BLaER1 (cell line): ENCODE data around the gene DNAJC5G.
A peak's percentile ranks its signal among the peaks of the same experiment; 100 is the strongest.

ENCODE experiments used
- H3K27ac ChIP-seq: shearing (Covaris generic); formaldehyde crosslinking; 2 replicates; pipeline ENCODE4 v1.8.1; 2022
- H3K27me3 ChIP-seq: shearing (Covaris generic); formaldehyde crosslinking; 2 replicates; pipeline ENCODE4 v1.8.1; 2022
- H3K36me3 ChIP-seq: shearing (Covaris generic); formaldehyde crosslinking; 2 replicates; pipeline ENCODE4 v1.8.1; 2022
- H3K4me1 ChIP-seq: shearing (Covaris generic); formaldehyde crosslinking; 2 replicates; pipeline ENCODE4 v1.8.1; 2022
- H3K4me2 ChIP-seq: shearing (Covaris generic); formaldehyde crosslinking; 2 replicates; pipeline ENCODE4 v1.8.1; 2022
- H3K4me3 ChIP-seq: shearing (Covaris generic); formaldehyde crosslinking; 2 replicates; pipeline ENCODE4 v1.8.1; 2022
- H3K9ac ChIP-seq: shearing (Covaris generic); formaldehyde crosslinking; 2 replicates; pipeline ENCODE4 v1.8.1; 2022
- H3K9me3 ChIP-seq: shearing (Covaris generic); formaldehyde crosslinking; 2 replicates; pipeline ENCODE4 v1.8.1; 2022
- H4K20me1 ChIP-seq: shearing (Covaris generic); formaldehyde crosslinking; 2 replicates; pipeline ENCODE4 v1.8.1; 2022
- Cebpa-rat ChIP-seq: shearing (Covaris generic); IDR thresholded peaks from 2 replicates; pipeline ENCODE4 v1.8.1; 2022

Gene DNAJC5G

DNA sequence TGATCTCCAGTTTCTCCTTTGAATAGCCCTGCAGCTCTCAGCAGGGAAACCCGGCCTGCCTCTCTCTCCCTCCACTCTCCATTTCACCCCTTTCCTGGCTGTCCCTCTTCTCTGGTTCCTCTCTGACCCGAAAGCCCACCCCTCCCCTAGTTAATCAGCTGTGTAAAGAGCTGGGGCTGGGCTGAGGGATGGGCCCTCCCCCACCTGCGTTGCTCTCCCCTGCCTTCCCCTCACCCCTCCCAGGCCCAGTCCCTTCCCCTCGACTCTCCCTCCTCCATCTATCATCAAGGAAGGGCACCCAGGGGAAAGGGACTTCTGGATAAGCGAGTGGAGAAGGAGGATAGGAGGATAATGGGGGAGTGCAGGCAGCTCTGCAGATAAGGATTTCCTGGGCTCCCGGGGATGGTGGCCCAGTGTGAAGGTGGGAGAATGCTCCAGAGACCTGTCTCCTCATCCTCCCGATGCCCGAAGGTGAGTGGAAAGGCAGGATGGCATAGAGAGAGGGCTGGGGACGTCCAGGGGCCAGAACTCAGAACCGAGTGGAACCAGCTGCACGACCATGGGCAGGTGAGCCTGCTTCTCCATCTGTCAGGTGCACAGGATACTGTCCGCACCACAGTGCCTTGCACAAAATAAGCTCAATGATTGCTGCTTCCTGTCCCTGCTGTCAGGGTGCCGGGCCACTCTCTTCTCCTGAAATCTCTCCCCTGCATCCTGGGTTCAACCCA lies 24.4 kb upstream of the DNAJC5G start:
- no peaks in the 10 kb centered on the region for H3K36me3 ChIP-seq
- no peak overlapping the region for H3K9ac ChIP-seq
- no peaks in the 10 kb centered on the region for H3K9me3 ChIP-seq
- H3K27ac ChIP-seq = no peak overlapping the region
- no peak overlapping the region for H3K4me3 ChIP-seq
- H3K4me1 ChIP-seq = peaks cover 35% of the 10 kb centered on the region
- H4K20me1 ChIP-seq = no peaks in the 10 kb centered on the region
- no peaks in the 10 kb centered on the region; the same call in 1 of the 2 replicates for H3K27me3 ChIP-seq
- peak overlapping the region; percentile 74 for H3K4me2 ChIP-seq
- no peak for TF ChIP-seq Cebpa-rat

DNA sequence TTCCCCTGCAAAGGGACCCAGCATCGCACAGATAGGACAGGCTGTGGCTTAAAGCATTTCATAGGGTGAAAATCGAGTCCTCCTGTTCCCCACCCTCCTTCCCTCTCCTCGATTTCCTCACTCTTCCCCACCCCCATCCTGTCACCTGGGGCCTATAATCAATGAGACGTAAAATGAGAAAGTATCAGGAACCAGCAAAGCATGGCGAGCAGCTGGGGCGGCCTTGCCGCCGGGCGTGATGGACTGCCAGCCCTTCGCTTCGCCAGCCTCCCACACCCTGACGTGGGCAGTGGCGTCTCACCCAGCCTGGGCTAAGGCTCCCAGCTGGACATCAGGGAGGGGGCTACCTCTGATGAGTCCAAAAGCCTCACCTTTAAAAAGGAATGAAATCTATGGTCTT lies 23.5 kb upstream of the DNAJC5G start:
- Histone ChIP-seq H3K27ac (no peak overlapping the region), H3K9me3 (no peaks in the 10 kb centered on the region), H3K27me3 (peaks cover 9% of the 10 kb centered on the region; the same call in 1 of the 2 replicates), H3K36me3 (no peaks in the 10 kb centered on the region), H3K4me2 (peak overlapping the region; percentile 74), H4K20me1 (no peaks in the 10 kb centered on the region), H3K4me3 (no peak overlapping the region), H3K9ac (no peak overlapping the region), H3K4me1 (peaks cover 35% of the 10 kb centered on the region)
- TF ChIP-seq Cebpa-rat = no peak

GRCh38 chr2:27255187-27255586 lies 20.0 kb upstream of the DNAJC5G start:
- Histone ChIP-seq H4K20me1 (peaks cover 5% of the 10 kb centered on the region; the same call in 1 of the 2 replicates), H3K27ac (no peak overlapping the region), H3K4me2 (no peak overlapping the region), H3K36me3 (no peaks in the 10 kb centered on the region), H3K4me1 (peaks cover 24% of the 10 kb centered on the region), H3K9me3 (no peaks in the 10 kb centered on the region), H3K27me3 (peaks cover 41% of the 10 kb centered on the region), H3K9ac (no peak overlapping the region), H3K4me3 (no peak overlapping the region)
- TF ChIP-seq Cebpa-rat = no peak

GRCh38 chr2:27255660-27256059 lies 19.6 kb upstream of the DNAJC5G start:
- peaks cover 45% of the 10 kb centered on the region for H3K27me3 ChIP-seq
- no peak overlapping the region for H3K27ac ChIP-seq
- peaks cover 10% of the 10 kb centered on the region; the same call in 1 of the 2 replicates for H4K20me1 ChIP-seq
- no peak overlapping the region for H3K4me2 ChIP-seq
- H3K4me3 ChIP-seq = no peak overlapping the region
- H3K9ac ChIP-seq = no peak overlapping the region
- H3K4me1 ChIP-seq = peaks cover 20% of the 10 kb centered on the region
- no peaks in the 10 kb centered on the region for H3K36me3 ChIP-seq
- no peaks in the 10 kb centered on the region for H3K9me3 ChIP-seq
- TF ChIP-seq Cebpa-rat = no peak

DNA sequence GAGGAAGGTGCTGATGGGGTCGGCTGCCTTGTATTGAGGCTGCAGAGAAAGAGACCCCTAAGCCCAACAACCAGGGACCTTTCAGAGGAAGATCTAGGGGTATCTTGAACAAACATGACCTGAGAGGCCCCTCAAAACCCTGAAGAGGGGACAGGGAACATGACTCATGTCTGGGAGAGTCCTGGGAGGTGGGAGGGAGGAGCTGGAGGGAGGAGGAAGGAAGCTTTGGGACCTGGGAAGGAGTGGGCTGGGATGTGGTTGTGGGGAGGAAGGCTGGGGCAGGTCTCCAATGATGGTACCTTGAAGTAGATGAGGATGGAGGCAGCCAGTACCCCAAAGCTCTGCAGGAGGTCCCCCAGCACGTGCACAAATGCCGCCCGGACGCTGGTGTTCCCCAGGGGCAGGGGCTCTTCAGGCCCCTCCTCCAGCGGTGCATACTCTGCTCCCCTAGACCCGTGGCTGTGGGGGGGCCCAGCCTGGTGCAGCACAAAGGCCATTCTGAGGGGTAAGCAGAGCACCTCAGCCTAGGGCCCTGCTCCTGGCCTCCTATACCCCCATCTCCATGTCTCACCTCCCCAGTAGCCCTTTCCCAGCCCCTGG lies 18.3 kb upstream of the DNAJC5G start:
- no peak overlapping the region for H3K4me2 ChIP-seq
- H3K9ac ChIP-seq = no peak overlapping the region
- H3K4me3 ChIP-seq = no peak overlapping the region
- H3K27ac ChIP-seq = no peak overlapping the region
- H4K20me1 ChIP-seq = peaks cover 22% of the 10 kb centered on the region
- peaks cover 9% of the 10 kb centered on the region for H3K4me1 ChIP-seq
- peaks cover 58% of the 10 kb centered on the region for H3K27me3 ChIP-seq
- no peaks in the 10 kb centered on the region for H3K36me3 ChIP-seq
- TF ChIP-seq Cebpa-rat = no peak
- H3K9me3 ChIP-seq = no peaks in the 10 kb centered on the region

DNA sequence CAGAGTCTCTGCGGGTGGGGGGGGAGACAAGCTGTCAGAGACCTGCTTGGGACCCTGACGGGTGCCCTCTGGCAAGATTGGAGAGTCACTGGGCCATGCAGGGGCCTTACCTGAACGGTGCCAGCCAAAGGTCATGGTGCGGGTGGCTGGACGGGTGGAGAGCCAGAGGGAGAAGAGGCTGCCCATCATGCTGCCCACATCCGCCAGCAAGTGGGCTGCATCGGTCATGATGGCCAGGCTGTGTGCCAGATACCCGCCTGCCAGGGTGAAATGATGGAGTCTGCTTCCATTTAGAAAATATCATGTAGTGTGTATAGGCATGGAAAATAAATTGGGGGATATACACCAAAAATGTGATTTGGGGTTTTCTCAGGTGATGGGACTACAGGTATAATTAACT lies 17.2 kb upstream of the DNAJC5G start:
- H3K9ac ChIP-seq = no peak overlapping the region
- no peaks in the 10 kb centered on the region for H3K36me3 ChIP-seq
- peaks cover 17% of the 10 kb centered on the region for H3K4me1 ChIP-seq

DNA sequence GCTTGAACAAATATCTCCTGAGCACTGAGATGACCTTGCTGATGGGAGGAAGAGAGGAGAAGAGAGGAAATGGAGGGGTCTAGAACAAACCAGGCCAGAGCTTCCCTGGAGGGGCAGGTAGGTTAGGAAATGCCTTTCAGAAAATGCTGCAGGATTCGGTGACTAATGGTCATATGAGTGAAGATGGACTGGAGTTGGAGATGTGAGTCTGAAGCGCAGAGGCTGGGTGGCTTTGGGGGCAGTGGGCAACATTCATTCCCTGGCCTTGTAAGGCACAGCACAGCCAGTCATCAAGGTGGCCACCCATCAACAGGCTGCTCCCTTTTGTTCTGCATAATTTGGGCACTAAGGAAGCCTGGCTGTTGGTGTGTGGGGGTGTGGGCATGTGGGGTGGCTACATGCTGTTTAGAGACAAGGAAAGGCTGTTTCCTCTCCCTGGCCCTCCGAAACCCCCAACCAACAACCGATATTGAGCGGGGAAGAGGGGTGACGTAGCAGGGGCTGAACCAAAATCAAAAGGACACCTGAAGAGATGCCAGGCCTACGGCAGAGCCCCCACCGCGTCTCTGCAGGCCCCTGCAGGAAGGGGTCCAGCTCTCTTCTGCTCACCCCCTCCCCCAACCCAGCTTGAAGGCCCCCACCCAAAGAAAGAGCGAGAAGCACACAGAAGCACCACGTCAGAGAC lies 13.8 kb upstream of the DNAJC5G start:
- Histone ChIP-seq H3K27me3 (peaks cover 98% of the 10 kb centered on the region), H3K27ac (no peak overlapping the region), H3K9me3 (no peaks in the 10 kb centered on the region), H3K36me3 (no peaks in the 10 kb centered on the region), H3K4me1 (peaks cover 35% of the 10 kb centered on the region), H3K4me2 (peak overlapping the region; percentile 95), H3K4me3 (no peak overlapping the region), H3K9ac (no peak overlapping the region), H4K20me1 (peaks cover 47% of the 10 kb centered on the region)
- TF ChIP-seq Cebpa-rat = no peak

More for the DNA sequence above, 17.2 kb upstream of the DNAJC5G start:
- Histone ChIP-seq H3K27me3 (peaks cover 69% of the 10 kb centered on the region), H3K27ac (no peak overlapping the region), H4K20me1 (peaks cover 31% of the 10 kb centered on the region), H3K4me2 (no peak overlapping the region), H3K9me3 (no peaks in the 10 kb centered on the region), H3K4me3 (no peak overlapping the region)
- no peak for TF ChIP-seq Cebpa-rat

- peaks cover 47% of the 10 kb centered on the region for H4K20me1 ChIP-seq
- H3K4me2 ChIP-seq = peak overlapping the region; percentile 95
- TF ChIP-seq Cebpa-rat = no peak
- no peak overlapping the region for H3K9ac ChIP-seq
- peaks cover 34% of the 10 kb centered on the region for H3K4me1 ChIP-seq
- peak overlapping the region; percentile 67 for H3K4me3 ChIP-seq
- peaks cover 98% of the 10 kb centered on the region for H3K27me3 ChIP-seq
- no peak overlapping the region for H3K27ac ChIP-seq
- no peaks in the 10 kb centered on the region for H3K36me3 ChIP-seq
- no peaks in the 10 kb centered on the region for H3K9me3 ChIP-seq
Measured at GRCh38 chr2:27261926-27262298, 13.3 kb upstream of the DNAJC5G start.

DNA sequence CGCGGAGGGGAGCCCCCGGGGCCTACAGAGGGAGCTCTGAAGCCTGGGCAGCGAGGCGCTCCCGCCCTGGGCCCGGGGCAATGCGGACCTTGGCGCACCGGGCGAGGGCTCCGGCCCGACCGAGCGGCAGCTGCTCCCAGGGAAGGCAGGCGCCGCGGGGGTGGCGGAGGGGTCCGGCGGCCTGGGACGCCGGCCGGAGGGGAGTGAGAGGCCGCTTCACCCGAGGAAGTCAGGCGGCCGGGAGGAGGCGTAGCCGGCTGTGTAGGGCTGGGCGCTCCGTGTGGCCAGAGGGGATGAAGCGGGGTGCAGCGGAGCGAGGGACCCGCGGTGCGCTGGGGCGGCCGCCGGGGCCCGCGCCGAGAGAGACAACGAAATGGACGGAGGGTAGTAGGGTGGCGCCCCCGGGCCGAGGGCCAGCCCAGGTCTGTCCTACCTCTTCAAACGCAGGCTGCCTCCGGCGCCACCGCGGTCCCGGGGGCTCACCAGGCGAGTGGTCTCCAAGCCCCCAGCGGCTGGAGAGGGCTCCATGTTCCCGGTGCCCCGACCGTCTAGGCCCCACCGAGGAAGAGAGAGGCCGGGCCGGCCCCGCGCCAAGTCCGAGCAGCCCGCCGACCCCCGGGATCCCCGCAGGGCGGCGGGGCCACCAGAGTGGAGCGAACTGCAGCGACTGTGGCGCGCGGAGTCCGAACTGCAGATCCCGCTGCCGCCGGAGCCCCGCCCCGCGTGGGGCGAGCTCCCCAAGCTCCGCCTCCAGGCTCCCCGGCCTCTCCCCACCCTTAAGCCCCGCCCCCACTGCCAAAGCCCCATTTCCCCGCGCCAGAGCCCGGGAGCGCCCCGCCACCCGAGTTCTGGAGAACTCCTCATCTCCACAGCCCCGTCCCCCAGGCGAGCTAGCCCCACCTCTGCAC lies 12.6 kb upstream of the DNAJC5G start, which contains the start of gene SLC30A3:
Gene SLC30A3, minus strand, starts transcription at position 669 of the 908 bp plus-strand sequence. Its CDS starts 141 bp downstream, at position 528.
- peaks cover 30% of the 10 kb centered on the region for H3K4me1 ChIP-seq
- TF ChIP-seq Cebpa-rat = no peak
- H3K27ac ChIP-seq = no peak within 1 kb of the TSS
- peak within 1 kb of the TSS; percentile 95 for H3K4me2 ChIP-seq
- H3K36me3 ChIP-seq = no peaks in the 10 kb centered on the region
- peak within 1 kb of the TSS; percentile 67 for H3K4me3 ChIP-seq
- no peaks in the 10 kb centered on the region for H3K9me3 ChIP-seq
- peaks cover 98% of the 10 kb centered on the region for H3K27me3 ChIP-seq
- H4K20me1 ChIP-seq = peaks cover 47% of the 10 kb centered on the region
- peak within 1 kb of the TSS; percentile 46; the same call in 1 of the 2 replicates for H3K9ac ChIP-seq
